KBM-7 (cell line): ENCODE data around the gene TMEM175.
A peak's percentile ranks its signal among the peaks of the same experiment; 100 is the strongest.
"Not testable (repeated sequence)": the region's sequence is repeated elsewhere in the genome, so short reads cannot be mapped to it uniquely, and the experiment has no call there.

Source experiments
- DNase-seq: peaks from one replicate; pipeline ENCODE4 v3.0.0-alpha.2; 2015
- in situ Hi-C: fragments of 300-500 bp; cut with MboI; formaldehyde crosslinking; loops from 2 replicates; pipeline ENCODE4 v1.14.3; 2020; ENCODE audit warnings: low sequenced_read_pairs, low pct_unique_long_range_greater_than_20kb, mixed read lengths

Gene TMEM175

GRCh38 chr4:912548-913279 lies 19.5 kb upstream of the TMEM175 start:
- DNase-seq, result no peak
- in situ Hi-C loops, result no loop called here

DNA sequence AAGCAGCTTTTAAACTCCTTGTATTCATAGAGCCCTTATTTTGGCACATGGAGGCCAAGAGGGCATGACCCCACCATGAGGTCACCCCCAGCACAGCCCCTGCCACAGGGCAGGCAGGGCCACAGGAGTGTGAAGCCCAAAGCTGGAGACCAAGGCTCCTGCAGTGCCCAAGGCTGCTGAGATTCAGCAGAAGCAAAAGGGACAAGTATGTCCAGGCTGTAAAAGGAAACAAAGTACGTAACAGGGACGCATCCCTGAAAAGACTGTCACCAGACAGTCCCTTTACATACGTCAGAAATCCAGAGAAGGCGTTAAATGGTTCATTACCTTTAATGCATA lies 19.0 kb upstream of the TMEM175 start:
- in situ Hi-C loops, result no loop called here
- DNase-seq, result no peak

GRCh38 chr4:914531-914930 lies 17.7 kb upstream of the TMEM175 start:
- in situ Hi-C loops, result no loop called here
- no peak for DNase-seq

DNA sequence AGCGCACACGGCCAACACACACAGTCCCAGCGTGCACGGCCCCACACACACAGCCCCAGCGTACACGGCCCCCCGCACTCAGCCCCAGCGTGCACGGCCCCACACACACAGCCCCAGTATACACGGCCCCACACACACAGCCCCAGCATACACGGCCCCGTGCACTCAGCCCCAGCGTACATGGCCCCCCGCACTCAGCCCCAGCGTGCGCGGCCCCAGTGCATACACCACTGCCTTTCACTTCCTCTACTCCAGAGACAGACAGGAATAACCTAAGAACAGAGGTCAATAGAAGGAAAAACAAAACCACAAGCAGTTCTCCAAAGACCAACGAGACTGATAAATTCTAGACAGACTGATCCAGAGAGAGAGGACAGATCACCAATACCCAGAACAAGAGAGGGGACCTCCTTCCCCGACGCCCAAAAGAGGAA lies 17.2 kb upstream of the TMEM175 start:
- DNase-seq, result peak; percentile 71
- in situ Hi-C loops, result no loop called here

DNA sequence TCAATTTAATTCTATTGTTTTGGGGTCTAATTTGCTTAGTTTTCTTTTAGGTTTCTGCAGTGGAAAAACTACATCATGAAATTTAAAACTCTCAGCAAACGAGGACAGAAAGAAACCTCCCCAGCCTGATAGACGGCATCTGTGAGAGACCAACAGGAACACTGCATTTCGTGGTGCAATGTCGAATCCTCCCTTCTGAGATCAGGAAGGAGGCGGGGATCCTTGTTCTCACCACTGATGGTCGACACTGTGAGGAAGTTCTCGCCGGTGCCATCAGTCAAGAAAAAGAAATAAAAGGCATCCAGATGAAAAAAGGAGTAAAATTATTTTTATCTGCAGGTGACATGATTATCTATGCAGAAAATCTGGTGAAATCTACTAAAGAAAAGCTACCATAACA lies 16.7 kb upstream of the TMEM175 start:
- in situ Hi-C loops, result no loop called here
- DNase-seq, result peak; percentile 65

DNA sequence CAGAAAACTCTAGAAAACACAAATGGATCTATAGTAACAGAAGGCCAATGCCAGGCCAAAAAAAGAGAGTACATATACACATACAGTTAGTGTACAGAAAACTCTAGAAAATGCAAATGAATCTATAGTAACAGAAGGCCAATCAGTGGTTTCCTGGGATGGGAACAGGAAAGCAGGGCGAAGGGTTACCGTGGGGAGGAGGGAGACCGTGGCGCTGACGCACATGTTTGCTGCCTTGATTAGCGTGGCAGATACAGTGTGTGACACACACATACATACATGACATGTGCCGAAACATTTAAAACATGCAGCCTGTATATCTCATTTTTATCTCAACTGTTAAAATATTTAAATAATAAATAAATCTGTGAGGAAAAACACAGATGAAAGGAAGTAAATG lies 14.8 kb upstream of the TMEM175 start:
- in situ Hi-C loops, result no loop called here
- no peak for DNase-seq

GRCh38 chr4:917992-918391 lies 14.3 kb upstream of the TMEM175 start:
- in situ Hi-C loops, result no loop called here
- no peak for DNase-seq

- DNase-seq, in situ Hi-C loops: not testable (repeated sequence)
Measured at GRCh38 chr4:918591-918990, 13.7 kb upstream of the TMEM175 start.

- DNase-seq, in situ Hi-C loops: not testable (repeated sequence)
Measured at GRCh38 chr4:919004-919680, 13.1 kb upstream of the TMEM175 start.

DNA sequence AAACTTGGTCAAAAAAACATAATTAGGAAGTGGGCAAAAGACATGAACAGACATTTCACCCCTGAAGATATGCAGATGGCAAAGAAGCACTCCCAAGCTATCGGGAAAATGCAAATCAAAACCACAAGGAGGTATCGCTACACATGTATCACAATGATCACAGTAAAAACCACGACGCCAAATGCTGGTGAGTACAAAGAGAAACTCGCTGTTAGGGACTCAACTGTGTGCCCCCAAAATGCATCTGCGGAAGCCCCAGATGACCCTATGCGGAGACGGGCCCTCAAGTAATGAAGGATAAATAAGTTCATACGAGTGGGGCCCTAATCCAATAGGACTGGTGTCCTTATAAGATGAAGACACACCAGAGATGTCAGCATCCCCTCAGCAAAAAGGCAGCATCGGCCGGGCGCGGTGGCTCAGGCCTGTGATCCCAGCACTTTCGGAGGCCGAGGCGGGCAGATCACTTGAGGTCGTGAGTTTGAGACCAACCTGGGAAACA lies 10.4 kb upstream of the TMEM175 start:
- no peak for DNase-seq
- in situ Hi-C loops, result no loop called here

DNA sequence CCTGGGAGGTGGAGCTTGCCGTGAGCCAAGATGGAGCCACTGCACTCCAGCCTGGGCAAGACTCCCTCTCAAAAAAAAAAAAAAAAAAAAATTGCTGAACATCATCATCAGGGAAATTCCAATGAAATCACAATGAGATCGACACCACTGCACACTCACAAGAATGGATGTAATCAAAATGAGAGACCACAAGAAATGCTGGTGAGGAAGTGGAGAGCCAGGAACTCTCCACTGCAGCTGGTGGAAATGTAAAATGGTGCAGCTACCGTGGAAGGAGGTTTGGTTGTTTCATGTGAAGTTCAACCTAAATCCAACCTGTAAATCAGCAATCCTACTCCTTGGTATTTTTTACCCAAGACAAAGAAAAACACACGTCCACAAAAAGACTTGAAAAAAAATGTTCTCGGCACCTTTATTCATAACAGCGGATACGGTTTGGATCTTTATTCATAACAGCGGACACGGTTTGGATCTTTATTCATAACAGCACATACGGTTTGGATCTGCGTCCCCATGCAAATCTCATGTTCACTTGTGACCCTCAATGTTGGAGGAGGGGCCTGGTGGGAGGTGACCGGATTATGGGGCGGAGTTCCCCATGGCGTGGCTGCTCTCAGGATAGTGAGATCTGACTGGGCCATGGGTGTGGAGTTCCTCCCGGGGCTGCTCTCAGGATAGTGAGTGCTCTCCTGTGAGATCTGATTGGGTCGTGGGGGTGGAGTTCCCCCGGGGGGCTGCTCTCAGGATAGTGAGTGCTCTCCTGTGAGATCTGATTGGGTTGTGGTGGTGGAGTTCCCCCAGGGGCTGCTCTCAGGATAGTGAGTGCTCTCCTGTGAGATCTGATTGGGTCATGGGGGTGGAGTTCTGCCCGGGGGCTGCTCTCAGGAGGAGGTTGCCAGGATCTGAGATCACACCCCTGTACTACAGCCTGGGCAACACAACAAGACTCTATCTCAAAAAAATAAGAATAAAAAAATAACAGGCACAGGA lies 7.9 kb upstream of the TMEM175 start:
- DNase-seq, result no peak
- in situ Hi-C loops, result no loop called here

GRCh38 chr4:925171-925570 lies 7.1 kb upstream of the TMEM175 start:
- in situ Hi-C loops, result no loop called here
- no peak for DNase-seq

DNA sequence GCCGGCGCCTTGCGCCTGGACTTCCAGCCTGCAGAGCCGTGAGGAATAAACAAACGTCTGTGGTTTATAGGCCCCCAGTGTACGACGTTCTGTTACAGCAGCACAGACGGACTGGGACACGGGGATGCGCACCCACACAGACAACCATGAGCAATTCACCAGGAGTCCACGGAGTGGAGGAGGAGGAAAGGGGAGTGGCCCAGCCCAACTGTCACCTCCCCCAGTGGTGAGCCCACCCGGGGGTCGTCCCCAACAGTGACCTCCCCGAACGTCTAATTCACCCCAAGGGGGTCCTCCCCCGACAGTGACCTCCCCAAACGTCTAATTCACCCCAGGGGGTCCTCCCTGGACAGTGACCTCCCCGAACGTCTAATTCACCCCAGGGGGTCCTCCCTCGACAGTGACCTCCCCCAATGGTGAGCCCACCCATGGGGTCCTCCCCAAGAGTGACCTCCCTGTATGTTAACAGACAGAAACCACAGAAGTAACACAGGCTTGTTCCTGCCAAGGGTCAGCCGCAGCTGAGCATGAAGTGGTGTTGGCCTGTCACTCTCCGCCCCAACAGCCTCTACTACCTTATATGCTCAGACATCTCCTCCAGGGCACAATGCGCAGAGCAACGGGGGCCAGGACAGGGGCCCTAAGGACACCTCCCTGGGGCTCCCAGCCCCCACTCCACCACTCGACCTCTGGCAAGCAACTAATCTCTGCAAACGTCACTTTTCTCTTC lies 6.3 kb upstream of the TMEM175 start:
- DNase-seq, result no peak
- in situ Hi-C loops, result no loop called here

DNA sequence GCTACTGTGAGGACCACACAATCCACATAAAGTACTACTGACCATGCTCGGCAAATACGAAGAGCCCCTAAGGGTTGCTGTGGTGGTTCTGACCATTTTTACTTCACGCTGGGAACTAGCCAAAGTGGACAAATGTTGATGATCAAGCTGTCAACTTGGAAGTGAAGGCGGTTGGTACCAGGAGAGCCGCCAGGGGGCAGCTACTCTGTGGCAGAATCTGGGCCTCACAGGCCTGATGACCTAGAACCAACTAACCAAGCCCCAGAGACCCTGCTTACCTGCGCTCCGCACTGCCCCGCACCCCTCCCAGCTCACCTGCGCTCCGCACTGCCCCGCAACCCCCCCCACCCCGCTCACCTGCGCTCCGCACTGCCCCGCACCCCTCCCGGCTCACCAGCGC lies 5.7 kb upstream of the TMEM175 start:
- in situ Hi-C loops, result no loop called here
- DNase-seq, result no peak

- DNase-seq, in situ Hi-C loops: not testable (repeated sequence)
Measured at GRCh38 chr4:927566-927965, 4.7 kb upstream of the TMEM175 start.

DNA sequence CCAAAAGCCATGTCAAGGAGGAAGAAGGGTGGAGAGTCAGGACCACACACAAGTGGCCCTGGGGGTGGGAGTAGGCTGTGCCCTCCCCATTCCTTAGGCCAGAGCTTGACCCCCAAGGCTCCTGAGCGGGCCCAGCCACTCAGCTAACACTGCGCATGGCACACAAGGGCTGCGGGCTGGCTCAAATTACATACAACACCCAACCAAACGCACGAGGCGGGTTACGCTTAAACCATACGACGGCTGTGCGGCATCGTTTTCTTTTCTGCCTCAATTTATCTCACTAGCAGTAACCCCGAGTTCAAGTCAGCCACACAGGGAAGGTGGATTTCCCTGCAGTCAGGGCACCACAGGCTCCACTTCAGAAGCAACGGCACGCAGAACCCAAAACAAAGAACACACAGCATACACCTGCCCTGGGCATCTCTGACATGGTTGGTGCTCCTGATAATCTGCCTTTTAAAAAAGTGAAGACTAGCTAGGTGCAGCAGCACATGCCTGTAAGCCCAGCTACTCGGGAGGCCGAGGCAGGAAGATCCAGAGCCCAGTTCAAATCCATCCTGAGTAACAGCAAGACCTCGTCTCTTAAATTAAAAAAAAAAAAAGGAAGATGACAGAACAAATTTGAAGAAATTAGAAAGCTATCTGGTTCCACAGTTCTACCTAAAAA lies 3.0 kb upstream of the TMEM175 start:
- no peak for DNase-seq
- in situ Hi-C loops, result no loop called here

DNA sequence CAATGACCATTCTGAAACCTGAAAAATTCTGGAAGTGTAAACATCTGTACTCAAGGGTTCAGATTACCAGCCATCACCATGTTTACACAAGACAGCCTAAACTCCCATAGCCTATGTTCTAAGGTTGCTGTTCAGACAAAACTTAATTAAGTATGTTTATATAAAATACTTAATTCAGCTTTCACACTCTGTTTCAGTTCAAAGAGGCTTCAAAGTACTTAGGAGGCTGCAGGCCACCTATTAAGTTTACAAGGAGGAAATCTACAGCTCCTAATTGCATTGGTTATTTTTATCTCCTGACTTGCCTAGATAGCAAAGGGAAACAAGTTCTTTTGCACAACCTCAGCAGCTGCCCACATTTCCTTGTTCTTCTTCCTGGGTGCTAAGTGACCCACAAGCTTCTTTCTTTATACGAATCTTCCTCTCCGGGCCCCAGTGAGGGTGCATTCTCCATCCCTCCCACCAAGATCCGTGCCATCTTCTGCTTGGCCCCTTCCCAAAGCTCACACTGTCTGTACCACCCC lies 2.2 kb upstream of the TMEM175 start:
- no peak for DNase-seq
- in situ Hi-C loops, result no loop called here

DNA sequence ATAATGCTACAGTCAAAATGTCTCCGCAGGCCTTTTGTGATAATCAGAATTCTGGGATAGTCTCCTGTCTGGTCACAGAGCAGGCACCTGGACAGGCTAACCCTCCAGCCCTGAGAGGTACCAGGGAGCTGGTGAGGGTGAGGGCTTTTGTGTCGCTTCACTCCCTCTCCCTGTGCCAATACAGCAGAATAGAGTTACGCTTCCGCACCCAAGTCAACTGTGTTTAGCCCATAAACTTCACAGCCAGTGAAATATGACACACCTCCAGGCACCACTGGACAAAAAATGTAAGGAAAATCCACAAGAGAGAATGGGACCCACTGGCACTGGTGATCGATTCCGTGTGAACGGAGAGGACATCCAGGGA lies 1.4 kb upstream of the TMEM175 start:
- no peak for DNase-seq
- in situ Hi-C loops, result no loop called here
